ENCODE measurements around the gene MAPKAPK5.

- TF ChIP-seq POLR2A (conservative IDR thresholded peaks at IDR 0.05): no peak
- TF ChIP-seq ZBTB33 (CRISPR knock-in tag; IDR thresholded peaks at IDR 0.05): no peak
- no peak for TF ChIP-seq ATF2 (CRISPR knock-in tag; IDR thresholded peaks at IDR 0.05)
- no peak for TF ChIP-seq JUND (IDR thresholded peaks at IDR 0.05; ENCODE audit: borderline replicate concordance, low read depth, low read length)
- TF ChIP-seq JUND (tag; IDR thresholded peaks at IDR 0.05; ENCODE audit: borderline replicate concordance, low read depth, low read length): no peak
- no peak for TF ChIP-seq ZFP36 (IDR thresholded peaks at IDR 0.05; ENCODE audit: low read depth, low read length, partially characterized antibody)
- no peak for TF ChIP-seq ATF1 (CRISPR knock-in tag; IDR thresholded peaks at IDR 0.05)
- no peak for TF ChIP-seq ATF1 (tag; IDR thresholded peaks at IDR 0.05)
Measured at GRCh38 chr12:111825509-111825908, 16.5 kb upstream of the MAPKAPK5 start.
